SHP77 (cell line): ENCODE data around the gene GFPT2.

Experiments
- DNase-seq, 2 experiments: peaks; one replicate each; lab custom pipeline; 2025; lab: John Stamatoyannopoulos, UW

The GFPT2 gene

GRCh38 chr5:180378438-180379344 is 25.6 kb upstream of the GFPT2 start:
- no peak for DNase-seq

- DNase-seq, result no peak
Observed at GRCh38 chr5:180377556-180378197, 24.5 kb upstream of the GFPT2 start.

- DNase-seq, result no peak
Observed at GRCh38 chr5:180376511-180376910, 23.4 kb upstream of the GFPT2 start.

- DNase-seq, result no peak
Observed at GRCh38 chr5:180375955-180376354, 22.8 kb upstream of the GFPT2 start.

- no peak for DNase-seq
Observed at GRCh38 chr5:180375291-180375690, 22.2 kb upstream of the GFPT2 start.

- DNase-seq, result no peak
Observed at GRCh38 chr5:180373870-180374269, 20.7 kb upstream of the GFPT2 start.

- no peak for DNase-seq
Observed at GRCh38 chr5:180373454-180373853, 20.3 kb upstream of the GFPT2 start.

GRCh38 chr5:180371949-180372348 is 18.8 kb upstream of the GFPT2 start:
- DNase-seq, result no peak

- DNase-seq, result no peak
Observed at GRCh38 chr5:180370861-180371641, 17.9 kb upstream of the GFPT2 start.

GRCh38 chr5:180367991-180368390 is 14.9 kb upstream of the GFPT2 start:
- no peak for DNase-seq

GRCh38 chr5:180367300-180367699 is 14.2 kb upstream of the GFPT2 start:
- DNase-seq, result no peak

GRCh38 chr5:180366326-180366725 is 13.2 kb upstream of the GFPT2 start:
- DNase-seq, result no peak

- no peak for DNase-seq
Observed at GRCh38 chr5:180365829-180366228, 12.7 kb upstream of the GFPT2 start.

GRCh38 chr5:180364306-180364856 is 11.2 kb upstream of the GFPT2 start:
- DNase-seq, result no peak

- no peak for DNase-seq
Observed at GRCh38 chr5:180360078-180360957, 7.2 kb upstream of the GFPT2 start.

GRCh38 chr5:180358694-180359093 is 5.6 kb upstream of the GFPT2 start:
- no peak for DNase-seq

- DNase-seq, result no peak
Observed at GRCh38 chr5:180358179-180358578, 5.0 kb upstream of the GFPT2 start.

- DNase-seq, result no peak
Observed at GRCh38 chr5:180354966-180355365, 1.8 kb upstream of the GFPT2 start.

- DNase-seq, result no peak
Observed at GRCh38 chr5:180353980-180354452, 880 bp upstream of the GFPT2 start.

GRCh38 chr5:180352116-180353047 is 754 bp downstream of the GFPT2 start:
- no peak for DNase-seq
